Measurements from ENCODE around the gene TMC7.

GRCh38 chr16:19033761-19034160 is 50.0 kb downstream of the TMC7 start:
- no peak for TF ChIP-seq YY1 (IDR thresholded peaks at IDR 0.05)
- TF ChIP-seq SP1 (IDR thresholded peaks at IDR 0.05), result no peak
- no peak for TF ChIP-seq ZBTB33 (IDR thresholded peaks at IDR 0.05)
- TF ChIP-seq, protein P1, sequence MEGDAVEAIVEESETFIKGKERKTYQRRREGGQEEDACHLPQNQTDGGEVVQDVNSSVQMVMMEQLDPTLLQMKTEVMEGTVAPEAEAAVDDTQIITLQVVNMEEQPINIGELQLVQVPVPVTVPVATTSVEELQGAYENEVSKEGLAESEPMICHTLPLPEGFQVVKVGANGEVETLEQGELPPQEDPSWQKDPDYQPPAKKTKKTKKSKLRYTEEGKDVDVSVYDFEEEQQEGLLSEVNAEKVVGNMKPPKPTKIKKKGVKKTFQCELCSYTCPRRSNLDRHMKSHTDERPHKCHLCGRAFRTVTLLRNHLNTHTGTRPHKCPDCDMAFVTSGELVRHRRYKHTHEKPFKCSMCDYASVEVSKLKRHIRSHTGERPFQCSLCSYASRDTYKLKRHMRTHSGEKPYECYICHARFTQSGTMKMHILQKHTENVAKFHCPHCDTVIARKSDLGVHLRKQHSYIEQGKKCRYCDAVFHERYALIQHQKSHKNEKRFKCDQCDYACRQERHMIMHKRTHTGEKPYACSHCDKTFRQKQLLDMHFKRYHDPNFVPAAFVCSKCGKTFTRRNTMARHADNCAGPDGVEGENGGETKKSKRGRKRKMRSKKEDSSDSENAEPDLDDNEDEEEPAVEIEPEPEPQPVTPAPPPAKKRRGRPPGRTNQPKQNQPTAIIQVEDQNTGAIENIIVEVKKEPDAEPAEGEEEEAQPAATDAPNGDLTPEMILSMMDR (IDR thresholded peaks at IDR 0.05; ENCODE audit: low read depth, low read length, missing input control), result no peak
- TF ChIP-seq FOXA1 (IDR thresholded peaks at IDR 0.05), result no peak
- no peak for TF ChIP-seq MAX (IDR thresholded peaks at IDR 0.05)
- no peak for TF ChIP-seq RXRA (IDR thresholded peaks at IDR 0.05)
- TF ChIP-seq JUND (IDR thresholded peaks at IDR 0.05), result no peak

Measured in liver (tissue), 3 donors.